Spleen (tissue), 11 donors: Measurements from ENCODE around the gene RRAGA. TPM values are rescaled to one million over a fixed set of nuclear protein-coding genes. Genes with fewer than 3 reads are reported as not detected.
A peak's percentile ranks its signal among the peaks of the same experiment; 100 is the strongest.
"Not testable (repeated sequence)": the region's sequence is repeated elsewhere in the genome, so short reads cannot be mapped to it uniquely, and the experiment has no call there.

Experiments
- DNase-seq: peaks from one replicate; pipeline ENCODE4 v3.0.0-alpha.2; 2020
- H3K27ac ChIP-seq, 8 donors: fragments of 200-600 bp; sonication (generic) in 7 of 8; 1 replicate in 4 of 8; 2 replicates in 4 of 8; pipeline versions ENCODE4 v1.5.0 to v1.8.0; 2016 to 2021; ENCODE audit warnings: inconsistent platforms in 4 of 8, mild to moderate bottlenecking in 4 of 8, moderate library complexity in 1 of 8
- H3K27me3 ChIP-seq, 7 donors: fragments of 200-600 bp; sonication (generic) in 6 of 7; replicated peaks in 1 of 7; 1 replicate in 4 of 7; 2 replicates in 3 of 7; pipeline versions ENCODE4 v1.5.0 to v1.8.0; 2016 to 2021; ENCODE audit warnings: inconsistent platforms in 3 of 7, mild to moderate bottlenecking in 1 of 7
- H3K36me3 ChIP-seq, 6 donors: fragments of 200-600 bp; sonication (generic) in 5 of 6; 1 replicate in 4 of 6; 2 replicates in 2 of 6; pipeline versions ENCODE4 v1.5.0 to v1.8.0; 2016 to 2021; ENCODE audit warnings: inconsistent platforms in 2 of 6
- H3K4me1 ChIP-seq, 6 donors: fragments of 200-600 bp; sonication (generic) in 5 of 6; 1 replicate in 3 of 6; 2 replicates in 3 of 6; pipeline versions ENCODE4 v1.5.0 to v1.8.0; 2016 to 2021; ENCODE audit warnings: inconsistent platforms in 3 of 6
- H3K4me3 ChIP-seq, 8 donors: fragments of 200-600 bp; sonication (generic) in 7 of 8; 1 replicate in 4 of 8; 2 replicates in 4 of 8; pipeline versions ENCODE4 v1.5.0 to v1.8.0; 2016 to 2021; ENCODE audit warnings: inconsistent platforms in 4 of 8, mild to moderate bottlenecking in 4 of 8, moderate library complexity in 2 of 8
- H3K9me3 ChIP-seq, 8 donors: fragments of 200-600 bp; sonication (generic) in 7 of 8; 1 replicate in 4 of 8; 2 replicates in 4 of 8; pipeline versions ENCODE4 v1.5.0 to v1.8.0; 2016 to 2021; ENCODE audit warnings: inconsistent platforms in 4 of 8
- POLR2A ChIP-seq, 3 donors: fragments of 450-650 bp; IDR thresholded peaks; one replicate each; pipeline ENCODE4 v1.5.1; 2017; ENCODE audit warnings: antibody characterized with exemption in 3 of 3, mild to moderate bottlenecking in 1 of 3
- POLR2AphosphoS5 ChIP-seq, 3 donors: sonication (generic); formaldehyde crosslinking; IDR thresholded peaks; one replicate each; pipeline ENCODE4 v1.5.1; 2017; ENCODE audit warnings: antibody characterized with exemption in 3 of 3
- WGBS, 5 donors: extraction: QIAGEN DNeasy Blood & Tissue Kit in 3 of 5; methylation state at CpG; one replicate each; pipeline versions ENCODE4 v1.1.5 to v1.1.7; 2013 to 2018; 5-methylcytosine and 5-hydroxymethylcytosine counted together
- intact Hi-C: fragments of 100-400 bp; cut with DNase I; formaldehyde crosslinking; loops from one replicate; pipeline ENCODE4 v1.15.0; 2023; ENCODE audit warnings: low total_unique reads
- polyA plus RNA-seq, 3 donors: library from polyadenylated mRNA; stranded (reverse); fragments of 200-250 nt; gene quantifications; one replicate each; pipeline ENCODE4 v1.2.1, GENCODE V29; 2013
- small RNA-seq, 4 donors: library from RNA; depleted of rRNA; stranded (forward); fragments of <200 nt; gene quantifications; one replicate each; pipeline ENCODE3, GENCODE V24; 2016
- total RNA-seq, 7 donors: library from RNA; depleted of rRNA in 3 of 7; stranded (reverse); fragments of >200 nt in 3 of 7; fragmentation: NEBNext Ultra II Directional in 4 of 7; extraction: Animal tissue kit (Norgen Biotek cat#: 25700) in 4 of 7; gene quantifications; one replicate each; pipeline versions ENCODE4 v1.1.0 to v1.2.1, GENCODE V29; 2016 to 2021
- TF ChIP-seq, protein P1 (sequence below), 11 experiments: fragments of 200-600 bp in 7 of 11; fragments of 450-650 bp in 4 of 11; sonication (generic) in 4 of 11; IDR thresholded peaks in 8 of 11; conservative IDR thresholded peaks in 3 of 11; 1 replicate in 7 of 11; 2 replicates in 4 of 11; pipeline versions ENCODE4 v1.4.0 to v1.8.0; 2016 to 2021; ENCODE audit warnings: antibody characterized with exemption in 11 of 11, inconsistent platforms in 4 of 11, mild to moderate bottlenecking in 1 of 11
- donor health status: healthy with polysubstance abuse.
- donor health status: DM: no; HTN: no; CAD: no; lungs with moderate emphysema.
- donor health status: DM: no; HTN: no; CAD: no.
- donor health status: Bipolar disorder and iron deficiency.
- donor health status: healthy.
- donor health status: DM: no; HTN: no; CAD: no.
- donor health status: DM: yes; HTN: yes; CAD: no.

Gene RRAGA
- total and polyA plus RNA-seq, 10 donors, result 47.8 to 71.3 (median 54.2) TPM

DNA sequence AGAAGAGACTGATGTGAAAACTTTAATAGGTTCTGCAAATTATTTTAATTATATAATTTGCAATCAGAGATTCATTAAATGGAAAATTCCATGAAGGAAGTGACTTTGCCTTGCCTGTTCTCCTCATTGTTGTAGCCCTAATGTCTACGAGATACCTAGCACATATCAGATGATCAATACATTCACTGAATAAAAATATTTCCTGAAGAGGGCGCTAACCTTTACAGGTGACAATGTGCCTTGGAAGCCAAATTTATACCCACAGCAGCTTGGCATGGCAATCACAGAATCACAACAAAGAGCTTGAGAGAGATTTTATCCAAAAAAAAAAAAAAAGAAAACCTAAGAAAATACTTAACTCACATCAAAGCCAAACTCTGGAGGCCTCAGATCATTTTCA lies 36.1 kb downstream of the RRAGA start:
- Histone ChIP-seq H3K9me3 (no peaks in the 10 kb centered on the region), H3K4me3 (no peak overlapping the region), H3K36me3 (peaks cover 3 to 100% (median 69%) of the 10 kb centered on the region in 6 donors), H3K27ac (no peak overlapping the region), H3K4me1 (no peaks in the 10 kb centered on the region), H3K27me3 (no peaks in the 10 kb centered on the region)
- WGBS, 5 donors, result 71 to 81% (median 77%) methylated on average over 2 of the region's 2 CpGs
- TF ChIP-seq POLR2AphosphoS5 (IDR thresholded peaks at IDR 0.05), result no peak
- TF ChIP-seq, protein P1, sequence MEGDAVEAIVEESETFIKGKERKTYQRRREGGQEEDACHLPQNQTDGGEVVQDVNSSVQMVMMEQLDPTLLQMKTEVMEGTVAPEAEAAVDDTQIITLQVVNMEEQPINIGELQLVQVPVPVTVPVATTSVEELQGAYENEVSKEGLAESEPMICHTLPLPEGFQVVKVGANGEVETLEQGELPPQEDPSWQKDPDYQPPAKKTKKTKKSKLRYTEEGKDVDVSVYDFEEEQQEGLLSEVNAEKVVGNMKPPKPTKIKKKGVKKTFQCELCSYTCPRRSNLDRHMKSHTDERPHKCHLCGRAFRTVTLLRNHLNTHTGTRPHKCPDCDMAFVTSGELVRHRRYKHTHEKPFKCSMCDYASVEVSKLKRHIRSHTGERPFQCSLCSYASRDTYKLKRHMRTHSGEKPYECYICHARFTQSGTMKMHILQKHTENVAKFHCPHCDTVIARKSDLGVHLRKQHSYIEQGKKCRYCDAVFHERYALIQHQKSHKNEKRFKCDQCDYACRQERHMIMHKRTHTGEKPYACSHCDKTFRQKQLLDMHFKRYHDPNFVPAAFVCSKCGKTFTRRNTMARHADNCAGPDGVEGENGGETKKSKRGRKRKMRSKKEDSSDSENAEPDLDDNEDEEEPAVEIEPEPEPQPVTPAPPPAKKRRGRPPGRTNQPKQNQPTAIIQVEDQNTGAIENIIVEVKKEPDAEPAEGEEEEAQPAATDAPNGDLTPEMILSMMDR (IDR thresholded peaks at IDR 0.05 in 8 of 11, conservative IDR thresholded peaks at IDR 0.05 in 3 of 11), result peak in 6 of 11 experiments; percentile 8 to 34 (median 28)
- no peak for DNase-seq
- intact Hi-C loops, result no loop called here

DNA sequence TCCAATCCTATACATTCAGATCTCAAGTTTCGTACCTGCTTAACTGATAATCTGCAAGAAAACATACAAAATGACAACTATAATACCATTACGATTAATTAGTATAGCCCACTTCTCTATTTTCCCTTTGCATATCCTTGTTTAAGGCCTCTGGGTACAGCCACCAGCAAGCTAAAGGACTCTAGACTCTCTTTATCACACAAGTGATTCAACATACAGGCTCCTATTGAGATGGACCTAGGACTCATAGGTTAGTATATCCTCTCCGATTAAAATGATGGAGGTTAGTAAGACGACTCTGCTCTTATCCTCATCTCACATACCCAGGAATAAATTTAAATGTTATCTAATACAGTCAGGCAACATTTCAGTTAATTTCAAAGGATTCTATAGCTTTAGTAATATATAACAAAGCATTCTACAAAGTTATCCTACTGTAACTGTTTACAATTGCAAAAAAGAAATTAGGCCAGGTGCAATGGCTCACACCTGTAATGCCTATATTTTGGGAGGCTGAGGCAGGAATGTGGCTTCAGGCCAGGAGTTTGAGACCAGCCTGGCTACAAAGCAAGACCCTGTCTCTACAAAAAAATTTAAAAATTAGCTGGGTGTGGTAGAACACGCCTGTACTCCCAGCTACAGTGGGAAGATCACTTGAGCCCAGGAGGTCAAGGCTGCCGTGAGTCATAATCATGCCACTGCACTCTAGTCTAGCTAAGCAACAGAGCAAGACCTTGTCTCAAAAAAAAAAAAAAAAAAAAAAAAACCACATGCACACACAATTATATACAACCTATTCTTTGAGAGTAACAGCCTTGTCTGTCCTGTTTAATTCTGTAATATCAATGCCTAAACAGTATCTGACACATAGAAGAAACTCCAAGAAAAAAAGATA lies 38.1 kb downstream of the RRAGA start:
- 78 to 94% (median 82%) methylated on average over 6 of the region's 6 CpGs for WGBS, 5 donors
- no peak for DNase-seq
- H3K4me3 ChIP-seq, result no peak overlapping the region
- no peak overlapping the region for H3K27ac ChIP-seq
- H3K27me3 ChIP-seq, result no peaks in the 10 kb centered on the region
- H3K36me3 ChIP-seq, result peaks cover 3 to 100% (median 69%) of the 10 kb centered on the region in 6 donors
- no peaks in the 10 kb centered on the region for H3K9me3 ChIP-seq
- TF ChIP-seq POLR2A (IDR thresholded peaks at IDR 0.05), result no peak
- no peak for TF ChIP-seq POLR2AphosphoS5 (IDR thresholded peaks at IDR 0.05)
- TF ChIP-seq, protein P1 (IDR thresholded peaks at IDR 0.05 in 8 of 11, conservative IDR thresholded peaks at IDR 0.05 in 3 of 11), result no peak
- no peaks in the 10 kb centered on the region for H3K4me1 ChIP-seq
- intact Hi-C loops, result no loop called here

DNA sequence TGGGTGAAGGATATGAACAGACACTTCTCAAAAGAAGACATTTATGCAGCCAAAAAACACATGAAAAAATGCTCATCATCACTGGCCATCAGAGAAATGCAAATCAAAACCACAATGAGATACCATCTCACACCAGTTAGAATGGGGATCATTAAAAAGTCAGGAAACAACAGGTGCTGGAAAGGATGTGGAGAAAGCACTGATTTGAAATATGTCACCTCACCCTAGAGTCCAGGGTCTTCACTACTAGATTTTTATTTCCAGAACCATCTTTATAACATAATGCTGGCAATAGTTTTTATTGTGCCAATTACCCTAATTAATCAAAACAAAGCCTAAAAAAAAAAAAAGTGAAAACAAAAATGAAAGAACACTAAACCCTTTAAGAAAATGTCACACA lies 48.2 kb downstream of the RRAGA start:
- DNase-seq, H3K27me3 ChIP-seq, H3K27ac ChIP-seq, H3K9me3 ChIP-seq, H3K4me3 ChIP-seq, intact Hi-C loops: not testable (repeated sequence)
- Histone ChIP-seq H3K36me3 (peaks cover 3 to 58% (median 33%) of the 10 kb centered on the region in 6 donors), H3K4me1 (peaks cover 10 to 50% (median 35%) of the 10 kb centered on the region in 6 donors)

Small RNA genes within 50 kb of the gene (small RNA-seq; reads per million reads assigned to genes)
- gene RF00019 (0 reads per million in 4 donors), gene RNU6-264P (0 reads per million in 4 donors), gene SCARNA8 (41.4 to 81.5 (median 47.7) reads per million in 4 donors)

Other genes starting within 250 kb of the RRAGA start
- gene SAXO1, start 16.2 kb upstream of the RRAGA start, total RNA-seq, result under 1 TPM in 4 of 7 donors, not detected in 3; 0.07 to 0.89 (median 0.45) TPM
- gene SAXO1, start 16.2 kb upstream of the RRAGA start, polyA plus RNA-seq, result under 1 TPM in 2 of 3 donors, not detected in 1; 0.02 TPM
- 10 to 100 TPM; 10.1 to 13.5 (median 12.8) TPM for gene HAUS6, start 53.5 kb downstream of the RRAGA start, total RNA-seq
- 1 to 10 TPM; 4.4 to 4.7 (median 4.6) TPM for gene HAUS6, start 53.5 kb downstream of the RRAGA start, polyA plus RNA-seq
- 100 to 1,000 TPM in 1 of 7 donors, 10 to 100 TPM in 6; 46.2 to 105 (median 64.2) TPM for gene PLIN2, start 78.1 kb downstream of the RRAGA start, total RNA-seq
- 10 to 100 TPM; 18.4 to 47.5 (median 46.4) TPM for gene PLIN2, start 78.1 kb downstream of the RRAGA start, polyA plus RNA-seq
- gene DENND4C, start 181.3 kb downstream of the RRAGA start, total RNA-seq, result 100 to 1,000 TPM in 1 of 7 donors, 10 to 100 TPM in 6; 41.0 to 106 (median 55.3) TPM
- 1 to 10 TPM; 3.7 to 7.9 (median 4.5) TPM for gene DENND4C, start 181.3 kb downstream of the RRAGA start, polyA plus RNA-seq